ENCODE results near the gene TRMO. TPM values are rescaled to one million over a fixed set of nuclear protein-coding genes. Genes with fewer than 3 reads are reported as not detected.

TRMO gene
- total and polyA plus RNA-seq, 9 of the 15 experiments (the other 6 are each of a cell fraction or from before 2014, with no cell fraction given): 5.6 to 22.4 (median 16.2) TPM

DNA sequence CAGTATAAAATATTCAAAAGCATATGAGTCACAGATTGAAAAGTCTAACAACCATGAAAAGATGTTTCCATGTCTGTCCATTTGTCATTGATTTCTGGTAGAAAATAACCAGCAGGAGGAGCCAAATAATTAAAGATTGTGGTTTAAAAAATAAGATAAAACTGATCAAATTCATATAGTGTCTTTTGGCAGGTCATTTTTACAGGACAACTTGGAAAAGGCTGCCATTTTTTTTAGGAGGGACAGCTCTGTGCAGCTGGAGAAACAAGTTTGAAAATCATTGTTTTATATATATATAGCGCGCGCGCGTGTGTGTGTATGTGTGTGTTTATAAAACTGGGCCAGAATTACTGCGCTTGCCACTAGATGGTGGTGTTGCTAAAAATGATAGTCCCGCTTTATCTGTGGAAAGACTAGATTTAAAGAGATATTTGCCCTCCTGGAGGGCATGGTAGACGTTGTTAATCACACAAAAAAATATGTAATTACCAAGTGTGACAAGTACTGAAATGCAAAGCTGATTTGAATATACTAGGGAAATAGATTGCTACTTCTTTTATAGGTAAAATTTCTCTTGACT lies 1.3 kb upstream of the TRMO start (continued):
- TF ChIP-seq, protein P1, sequence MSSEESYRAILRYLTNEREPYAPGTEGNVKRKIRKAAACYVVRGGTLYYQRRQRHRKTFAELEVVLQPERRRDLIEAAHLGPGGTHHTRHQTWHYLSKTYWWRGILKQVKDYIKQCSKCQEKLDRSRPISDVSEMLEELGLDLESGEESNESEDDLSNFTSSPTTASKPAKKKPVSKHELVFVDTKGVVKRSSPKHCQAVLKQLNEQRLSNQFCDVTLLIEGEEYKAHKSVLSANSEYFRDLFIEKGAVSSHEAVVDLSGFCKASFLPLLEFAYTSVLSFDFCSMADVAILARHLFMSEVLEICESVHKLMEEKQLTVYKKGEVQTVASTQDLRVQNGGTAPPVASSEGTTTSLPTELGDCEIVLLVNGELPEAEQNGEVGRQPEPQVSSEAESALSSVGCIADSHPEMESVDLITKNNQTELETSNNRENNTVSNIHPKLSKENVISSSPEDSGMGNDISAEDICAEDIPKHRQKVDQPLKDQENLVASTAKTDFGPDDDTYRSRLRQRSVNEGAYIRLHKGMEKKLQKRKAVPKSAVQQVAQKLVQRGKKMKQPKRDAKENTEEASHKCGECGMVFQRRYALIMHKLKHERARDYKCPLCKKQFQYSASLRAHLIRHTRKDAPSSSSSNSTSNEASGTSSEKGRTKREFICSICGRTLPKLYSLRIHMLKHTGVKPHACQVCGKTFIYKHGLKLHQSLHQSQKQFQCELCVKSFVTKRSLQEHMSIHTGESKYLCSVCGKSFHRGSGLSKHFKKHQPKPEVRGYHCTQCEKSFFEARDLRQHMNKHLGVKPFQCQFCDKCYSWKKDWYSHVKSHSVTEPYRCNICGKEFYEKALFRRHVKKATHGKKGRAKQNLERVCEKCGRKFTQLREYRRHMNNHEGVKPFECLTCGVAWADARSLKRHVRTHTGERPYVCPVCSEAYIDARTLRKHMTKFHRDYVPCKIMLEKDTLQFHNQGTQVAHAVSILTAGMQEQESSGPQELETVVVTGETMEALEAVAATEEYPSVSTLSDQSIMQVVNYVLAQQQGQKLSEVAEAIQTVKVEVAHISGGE (CRISPR knock-in tag; IDR thresholded peaks at IDR 0.05): no peak
- peak; percentile 47 for TF ChIP-seq SOX6 (IDR thresholded peaks at IDR 0.05)
- TF ChIP-seq, protein P2, sequence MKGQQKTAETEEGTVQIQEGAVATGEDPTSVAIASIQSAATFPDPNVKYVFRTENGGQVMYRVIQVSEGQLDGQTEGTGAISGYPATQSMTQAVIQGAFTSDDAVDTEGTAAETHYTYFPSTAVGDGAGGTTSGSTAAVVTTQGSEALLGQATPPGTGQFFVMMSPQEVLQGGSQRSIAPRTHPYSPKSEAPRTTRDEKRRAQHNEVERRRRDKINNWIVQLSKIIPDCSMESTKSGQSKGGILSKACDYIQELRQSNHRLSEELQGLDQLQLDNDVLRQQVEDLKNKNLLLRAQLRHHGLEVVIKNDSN (CRISPR knock-in tag; IDR thresholded peaks at IDR 0.05): no peak
- TF ChIP-seq, protein P3, sequence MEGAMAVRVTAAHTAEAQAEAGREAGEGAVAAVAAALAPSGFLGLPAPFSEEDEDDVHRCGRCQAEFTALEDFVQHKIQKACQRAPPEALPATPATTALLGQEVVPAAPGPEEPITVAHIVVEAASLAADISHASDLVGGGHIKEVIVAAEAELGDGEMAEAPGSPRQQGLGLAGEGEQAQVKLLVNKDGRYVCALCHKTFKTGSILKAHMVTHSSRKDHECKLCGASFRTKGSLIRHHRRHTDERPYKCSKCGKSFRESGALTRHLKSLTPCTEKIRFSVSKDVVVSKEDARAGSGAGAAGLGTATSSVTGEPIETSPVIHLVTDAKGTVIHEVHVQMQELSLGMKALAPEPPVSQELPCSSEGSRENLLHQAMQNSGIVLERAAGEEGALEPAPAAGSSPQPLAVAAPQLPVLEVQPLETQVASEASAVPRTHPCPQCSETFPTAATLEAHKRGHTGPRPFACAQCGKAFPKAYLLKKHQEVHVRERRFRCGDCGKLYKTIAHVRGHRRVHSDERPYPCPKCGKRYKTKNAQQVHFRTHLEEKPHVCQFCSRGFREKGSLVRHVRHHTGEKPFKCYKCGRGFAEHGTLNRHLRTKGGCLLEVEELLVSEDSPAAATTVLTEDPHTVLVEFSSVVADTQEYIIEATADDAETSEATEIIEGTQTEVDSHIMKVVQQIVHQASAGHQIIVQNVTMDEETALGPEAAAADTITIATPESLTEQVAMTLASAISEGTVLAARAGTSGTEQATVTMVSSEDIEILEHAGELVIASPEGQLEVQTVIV (CRISPR knock-in tag; IDR thresholded peaks at IDR 0.05; ENCODE audit: borderline replicate concordance): no peak
- TF ChIP-seq, protein P4, sequence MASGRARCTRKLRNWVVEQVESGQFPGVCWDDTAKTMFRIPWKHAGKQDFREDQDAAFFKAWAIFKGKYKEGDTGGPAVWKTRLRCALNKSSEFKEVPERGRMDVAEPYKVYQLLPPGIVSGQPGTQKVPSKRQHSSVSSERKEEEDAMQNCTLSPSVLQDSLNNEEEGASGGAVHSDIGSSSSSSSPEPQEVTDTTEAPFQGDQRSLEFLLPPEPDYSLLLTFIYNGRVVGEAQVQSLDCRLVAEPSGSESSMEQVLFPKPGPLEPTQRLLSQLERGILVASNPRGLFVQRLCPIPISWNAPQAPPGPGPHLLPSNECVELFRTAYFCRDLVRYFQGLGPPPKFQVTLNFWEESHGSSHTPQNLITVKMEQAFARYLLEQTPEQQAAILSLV (tag; IDR thresholded peaks at IDR 0.05): no peak
- no peak for TF ChIP-seq PRMT5 (CRISPR knock-in tag; IDR thresholded peaks at IDR 0.05)
- TF ChIP-seq, protein P5, sequence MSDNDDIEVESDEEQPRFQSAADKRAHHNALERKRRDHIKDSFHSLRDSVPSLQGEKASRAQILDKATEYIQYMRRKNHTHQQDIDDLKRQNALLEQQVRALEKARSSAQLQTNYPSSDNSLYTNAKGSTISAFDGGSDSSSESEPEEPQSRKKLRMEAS (CRISPR knock-in tag; IDR thresholded peaks at IDR 0.05): no peak
- no peak for TF ChIP-seq PHF20 (IDR thresholded peaks at IDR 0.05; ENCODE audit: partially characterized antibody)
- no peak for TF ChIP-seq MAFG (tag; conservative IDR thresholded peaks at IDR 0.05)
- no peak for TF ChIP-seq DDX20 (tag; IDR thresholded peaks at IDR 0.05; ENCODE audit: low read depth)
- peak; percentile 60; the same call in 1 of the 2 replicates for TF ChIP-seq EP400 (IDR thresholded peaks at IDR 0.05)
- TF ChIP-seq ZEB2 (IDR thresholded peaks at IDR 0.05): 0 out of 2 replicates have a peak, but pooled peaks have one; percentile 29
- no peak for TF ChIP-seq TAF7 (tag; IDR thresholded peaks at IDR 0.05)
- peak; percentile 82 to 85 for TF ChIP-seq FOXK2 (conservative IDR thresholded peaks at IDR 0.05 in 1 of 2, IDR thresholded peaks at IDR 0.05 in 1 of 2; ENCODE audit: low read depth in 2 of 2)
- no peak for TF ChIP-seq HNRNPK (IDR thresholded peaks at IDR 0.05; ENCODE audit: low read depth, low read length, poor library complexity, severe bottlenecking)
- TF ChIP-seq, protein P6, sequence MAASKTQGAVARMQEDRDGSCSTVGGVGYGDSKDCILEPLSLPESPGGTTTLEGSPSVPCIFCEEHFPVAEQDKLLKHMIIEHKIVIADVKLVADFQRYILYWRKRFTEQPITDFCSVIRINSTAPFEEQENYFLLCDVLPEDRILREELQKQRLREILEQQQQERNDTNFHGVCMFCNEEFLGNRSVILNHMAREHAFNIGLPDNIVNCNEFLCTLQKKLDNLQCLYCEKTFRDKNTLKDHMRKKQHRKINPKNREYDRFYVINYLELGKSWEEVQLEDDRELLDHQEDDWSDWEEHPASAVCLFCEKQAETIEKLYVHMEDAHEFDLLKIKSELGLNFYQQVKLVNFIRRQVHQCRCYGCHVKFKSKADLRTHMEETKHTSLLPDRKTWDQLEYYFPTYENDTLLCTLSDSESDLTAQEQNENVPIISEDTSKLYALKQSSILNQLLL (CRISPR knock-in tag; IDR thresholded peaks at IDR 0.05; ENCODE audit: borderline replicate concordance): no peak
